ENCODE data around the gene COPG2. TPM values are rescaled to one million over a fixed set of nuclear protein-coding genes. Genes with fewer than 3 reads are reported as not detected.
A peak's percentile ranks its signal among the peaks of the same experiment; 100 is the strongest.

The COPG2 gene
- total and polyA plus RNA-seq, 2 of the 13 experiments (the other 11 are each of a cell fraction or from before 2014, with no cell fraction given): 14.1 to 17.7 TPM

- TF ChIP-seq UBTF (CRISPR knock-in tag; IDR thresholded peaks at IDR 0.05) (no peak; the same call in 1 of the 2 replicates), HOMEZ (CRISPR knock-in tag; IDR thresholded peaks at IDR 0.05; ENCODE audit: low read depth) (no peak), ZNF296 (CRISPR knock-in tag; conservative IDR thresholded peaks at IDR 0.05) (no peak), POLR2G (IDR thresholded peaks at IDR 0.05; ENCODE audit: low read depth, low read length) (peak; percentile 73), ZSCAN29 (CRISPR knock-in tag; conservative IDR thresholded peaks at IDR 0.05) (peak; percentile 62), DRAP1 (CRISPR knock-in tag; IDR thresholded peaks at IDR 0.05) (peak; percentile 74), ZBED4 (CRISPR knock-in tag; IDR thresholded peaks at IDR 0.05; ENCODE audit: borderline replicate concordance) (0 out of 2 replicates have a peak, but pooled peaks have one; percentile 53), ARHGAP35 (CRISPR knock-in tag; IDR thresholded peaks at IDR 0.05; ENCODE audit: borderline replicate concordance) (no peak), SOX13 (IDR thresholded peaks at IDR 0.05) (no peak), SOX13 (CRISPR knock-in tag; conservative IDR thresholded peaks at IDR 0.05 in 1 of 2, IDR thresholded peaks at IDR 0.05 in 1 of 2) (no peak), CEBPB (IDR thresholded peaks at IDR 0.05; ENCODE audit: borderline replicate concordance, low read depth, low read length) (no peak), ZNF674 (CRISPR knock-in tag; IDR thresholded peaks at IDR 0.05; ENCODE audit: low read depth) (no peak), RFX1 (IDR thresholded peaks at IDR 0.05) (no peak), MXI1 (IDR thresholded peaks at IDR 0.05; ENCODE audit: borderline replicate concordance, low read depth, low read length) (peak; percentile 53; the same call in 1 of the 3 replicates), NRL (CRISPR knock-in tag; IDR thresholded peaks at IDR 0.05; ENCODE audit: borderline replicate concordance) (0 out of 2 replicates have a peak, but pooled peaks have one; percentile 42), ZNF746 (CRISPR knock-in tag; IDR thresholded peaks at IDR 0.05) (no peak), ZNF138 (CRISPR knock-in tag; IDR thresholded peaks at IDR 0.05; ENCODE audit: low read depth) (no peak), ZFP1 (CRISPR knock-in tag; IDR thresholded peaks at IDR 0.05) (no peak), MTA1 (CRISPR knock-in tag; IDR thresholded peaks at IDR 0.05; ENCODE audit: borderline replicate concordance) (no peak)
Observed at GRCh38 chr7:130668258-130669084, at the start of gene COPG2 (continued).
